Activated CD4-positive, alpha-beta T cell treated with anti-CD3 and anti-CD28 coated beads for 36 hours (primary cell): Measurements from ENCODE around the gene SMPDL3B. TPM values are rescaled to one million over a fixed set of nuclear protein-coding genes. Genes with fewer than 3 reads are reported as not detected.

Experiments used
- ATAC-seq: fragments of 200-7000 bp; cut with Tn5 transposase; one replicate; pipeline ENCODE4 v1.10.0; 2021; ENCODE audit warnings: mild to moderate bottlenecking, moderate library complexity
- CTCF ChIA-PET: fragments of 350-600 bp; sonication (Branson Sonifier 250); formaldehyde crosslinking; loops from one replicate; lab custom pipeline; 2021; ENCODE audit warnings: antibody characterized with exemption; lab: Charles Lee
- POLR2A ChIA-PET: fragments of 350-600 bp; sonication (Branson Sonifier 250); formaldehyde crosslinking; loops from one replicate; lab custom pipeline; 2021; ENCODE audit warnings: antibody characterized with exemption, inconsistent platforms; lab: Charles Lee
- DNase-seq: peaks from one replicate; pipeline ENCODE4 v3.0.0-alpha.2; 2020
- H3K27ac Mint-ChIP-seq: one replicate; pipeline ENCODE4 v1.8.0; 2021; ENCODE audit warnings: mixed read lengths
- H3K27me3 Mint-ChIP-seq: one replicate; pipeline ENCODE4 v1.8.0; 2021; ENCODE audit warnings: mixed read lengths
- H3K36me3 Mint-ChIP-seq: one replicate; pipeline ENCODE4 v1.8.0; 2021; ENCODE audit warnings: low read depth, mixed read lengths
- H3K4me1 Mint-ChIP-seq: one replicate; pipeline ENCODE4 v1.8.0; 2021; ENCODE audit warnings: mixed read lengths
- H3K4me3 Mint-ChIP-seq: one replicate; pipeline ENCODE4 v1.8.0; 2021; ENCODE audit warnings: mild to moderate bottlenecking, moderate library complexity, mixed read lengths
- H3K9me3 Mint-ChIP-seq: one replicate; pipeline ENCODE4 v1.8.0; 2021; ENCODE audit warnings: low read depth, mixed read lengths
- intact Hi-C, 2 experiments: fragments of 100-400 bp; cut with DNase I in 1 of 2; cut with micrococcal nuclease in 1 of 2; formaldehyde crosslinking; loops; one replicate each; pipeline versions ENCODE4 v1.14.2 to v1.15.1; 2022 to 2024; cut with DNase I, micrococcal nuclease
- total RNA-seq, 2 experiments: library from RNA; stranded (reverse); gene quantifications; one replicate each; pipeline ENCODE4 v1.2.3, GENCODE V29; 2021

The SMPDL3B gene
- total RNA-seq, 2 experiments from 2014 or later: 0.53 to 0.55 TPM

DNA sequence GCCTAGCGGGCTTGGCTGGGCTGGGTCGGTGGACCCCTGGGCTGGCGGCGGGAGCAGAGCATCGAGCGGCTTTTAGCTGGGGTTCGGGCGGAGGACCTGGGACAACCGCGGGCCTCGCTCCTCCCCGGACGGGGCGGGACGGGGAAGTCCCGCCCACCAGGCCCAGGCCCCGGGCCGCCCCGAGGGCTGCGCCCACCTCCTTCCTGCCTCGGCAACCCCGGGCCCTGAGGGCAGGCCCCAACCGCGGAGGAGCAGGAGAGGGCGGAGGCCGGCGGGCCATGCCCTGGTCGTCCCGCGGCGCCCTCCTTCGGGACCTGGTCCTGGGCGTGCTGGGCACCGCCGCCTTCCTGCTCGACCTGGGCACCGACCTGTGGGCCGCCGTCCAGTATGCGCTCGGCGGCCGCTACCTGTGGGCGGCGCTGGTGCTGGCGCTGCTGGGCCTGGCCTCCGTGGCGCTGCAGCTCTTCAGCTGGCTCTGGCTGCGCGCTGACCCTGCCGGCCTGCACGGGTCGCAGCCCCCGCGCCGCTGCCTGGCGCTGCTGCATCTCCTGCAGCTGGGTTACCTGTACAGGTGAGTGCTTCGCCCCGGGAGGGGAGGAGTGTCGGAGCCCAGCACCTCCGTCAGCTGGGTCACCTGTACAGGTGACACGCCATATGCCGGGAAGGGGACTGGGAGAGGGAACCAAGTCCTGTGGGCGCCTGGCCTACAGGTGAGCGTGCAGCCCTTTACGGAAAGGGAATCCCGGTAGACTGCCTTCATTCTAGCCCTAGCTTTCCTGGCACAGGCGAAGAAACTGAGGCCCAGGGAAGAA is 25.2 kb downstream of the SMPDL3B start, which contains the start of gene XKR8:
XKR8 (plus strand) TSS at position 182 of the 812 bp plus-strand sequence; CDS start at position 279, 97 bp downstream.
- ATAC-seq (peak; percentile 98), DNase-seq (peak; percentile 89)
- no peaks in the 10 kb centered on the region for H3K36me3 Mint-ChIP-seq
- peak within 1 kb of the TSS; percentile 77 for H3K4me3 Mint-ChIP-seq
- H3K4me1 Mint-ChIP-seq: peaks cover 17% of the 10 kb centered on the region
- POLR2A ChIA-PET: interaction anchor here (0.6 kb wide), 2 partner anchors 16 to 22 kb away, joined by 3 to 7 read pairs; no protein-coding TSS in a partner anchor
- H3K9me3 Mint-ChIP-seq: no peaks in the 10 kb centered on the region
- CTCF ChIA-PET: interaction anchor here (0.6 to 1.5 kb wide), 2 partner anchors 102 to 353 kb away, joined by 3 to 5 read pairs; no protein-coding TSS in a partner anchor
- no peaks in the 10 kb centered on the region for H3K27me3 Mint-ChIP-seq
- peak within 1 kb of the TSS; percentile 84 for H3K27ac Mint-ChIP-seq
- intact Hi-C loops: loop anchor here (1.0 to 5.0 kb wide), 5 partner anchors 88 to 275 kb away; partner anchors contain the start of genes EYA3 (in 1 of the 2), PPP1R8 (in 1 of the 2) and THEMIS2 (in 1 of the 2)

DNA sequence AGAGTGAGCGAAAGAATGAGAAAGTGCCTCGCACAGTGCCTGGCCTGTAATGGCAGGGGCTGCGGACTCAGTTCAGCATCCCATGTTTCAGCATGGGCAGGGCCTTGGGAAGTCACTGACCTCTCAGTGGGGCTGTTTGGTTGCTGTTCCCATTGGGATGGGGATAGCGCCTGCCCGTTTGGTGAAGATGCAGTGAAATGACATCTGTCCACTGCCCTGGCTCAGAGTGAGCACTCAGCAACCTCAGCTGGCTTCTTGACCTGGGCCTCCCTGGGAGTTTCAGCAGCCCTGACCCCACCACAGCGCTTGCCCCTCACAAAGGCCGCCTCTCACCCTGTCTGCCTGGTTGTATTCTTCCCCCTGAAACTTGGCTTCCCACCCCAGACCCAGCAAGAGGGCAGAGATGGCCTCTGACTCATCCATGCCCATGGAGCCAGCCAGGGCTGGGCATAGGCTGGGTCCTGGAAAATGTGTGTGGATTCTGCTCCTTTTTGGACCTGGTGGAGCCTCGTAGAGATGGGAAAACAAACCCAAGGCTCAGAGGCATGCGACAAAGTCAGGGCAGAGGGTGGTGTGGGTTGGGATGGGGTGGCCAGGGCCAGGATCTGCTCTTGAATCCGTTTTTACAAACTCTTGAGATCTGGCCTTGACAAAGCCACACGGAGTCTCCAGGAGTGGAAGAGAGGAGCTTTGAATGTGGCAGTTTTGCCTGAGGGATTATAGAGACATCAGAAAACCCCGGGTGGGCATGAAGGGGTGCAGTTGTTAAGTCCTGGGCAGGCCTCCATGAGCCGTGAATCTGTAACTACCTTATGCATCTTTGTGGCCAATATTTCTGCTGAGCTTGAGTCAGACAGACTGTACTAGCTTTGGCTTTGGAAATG is 26.2 kb downstream of the SMPDL3B start:
- POLR2A ChIA-PET: interaction anchor here (0.6 kb wide), 3 partner anchors 17 to 551 kb away, joined by 3 to 9 read pairs (median 7); no protein-coding TSS in a partner anchor
- DNase-seq: no peak
- no peaks in the 10 kb centered on the region for H3K9me3 Mint-ChIP-seq

DNA sequence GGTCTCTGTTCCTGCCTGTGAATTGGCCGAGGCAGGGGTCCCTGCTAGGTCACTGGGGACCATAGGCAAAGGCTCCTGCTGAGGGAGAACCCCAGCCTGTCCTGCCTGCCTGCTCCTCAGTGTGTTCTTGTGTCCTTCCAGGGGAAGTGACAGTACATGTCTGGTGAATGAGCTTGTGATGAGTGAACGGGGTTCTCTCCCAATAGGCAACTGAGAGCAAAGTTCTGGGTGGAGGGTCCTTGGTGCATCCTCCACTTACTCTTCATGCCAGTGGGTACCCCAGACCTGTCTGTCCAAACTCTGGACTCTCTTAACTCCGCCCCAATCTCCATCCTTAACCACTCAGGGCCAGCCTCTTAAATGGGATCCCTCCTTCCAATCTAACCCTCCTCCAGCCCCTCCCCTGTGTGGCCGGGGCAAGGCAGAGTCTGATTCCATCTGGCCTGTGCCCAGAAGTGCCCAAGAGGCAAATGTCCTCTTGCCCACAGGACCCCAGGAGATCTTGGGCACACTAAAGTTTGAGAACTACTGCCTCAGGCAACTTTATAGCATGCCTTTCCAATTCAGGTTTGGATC is 26.9 kb downstream of the SMPDL3B start:
- H3K27ac Mint-ChIP-seq: peak overlapping the region; percentile 15
- peak overlapping the region; percentile 77 for H3K4me3 Mint-ChIP-seq
- POLR2A ChIA-PET: interaction anchor here (0.6 kb wide), 2 partner anchors 106 to 550 kb away, joined by 3 to 9 read pairs; no protein-coding TSS in a partner anchor
- no peaks in the 10 kb centered on the region for H3K27me3 Mint-ChIP-seq
- intact Hi-C loops: no loop called here
- H3K9me3 Mint-ChIP-seq: no peaks in the 10 kb centered on the region
- peaks cover 17% of the 10 kb centered on the region for H3K4me1 Mint-ChIP-seq
- CTCF ChIA-PET: interaction anchor here (0.6 kb wide), 2 partner anchors 10 to 101 kb away, joined by 3 to 5 read pairs; no protein-coding TSS in a partner anchor
- ATAC-seq (no peak), DNase-seq (no peak)
- peaks cover 2% of the 10 kb centered on the region for H3K36me3 Mint-ChIP-seq

More for the DNA sequence above, 26.2 kb downstream of the SMPDL3B start:
- Mint-ChIP-seq H3K4me1 (peaks cover 17% of the 10 kb centered on the region), H3K27ac (peak overlapping the region; percentile 58), H3K36me3 (no peaks in the 10 kb centered on the region), H3K27me3 (no peaks in the 10 kb centered on the region), H3K4me3 (peak overlapping the region; percentile 77)
- intact Hi-C loops: loop anchor here in 1 of 2 experiments (1.0 kb wide), 1 partner anchor 127 kb away; the partner anchor contains the start of gene EYA3
- CTCF ChIA-PET: interaction anchor here (0.6 to 1.5 kb wide), 2 partner anchors 100 to 103 kb away, joined by 3 to 5 read pairs; no protein-coding TSS in a partner anchor
- no peak for ATAC-seq

DNA sequence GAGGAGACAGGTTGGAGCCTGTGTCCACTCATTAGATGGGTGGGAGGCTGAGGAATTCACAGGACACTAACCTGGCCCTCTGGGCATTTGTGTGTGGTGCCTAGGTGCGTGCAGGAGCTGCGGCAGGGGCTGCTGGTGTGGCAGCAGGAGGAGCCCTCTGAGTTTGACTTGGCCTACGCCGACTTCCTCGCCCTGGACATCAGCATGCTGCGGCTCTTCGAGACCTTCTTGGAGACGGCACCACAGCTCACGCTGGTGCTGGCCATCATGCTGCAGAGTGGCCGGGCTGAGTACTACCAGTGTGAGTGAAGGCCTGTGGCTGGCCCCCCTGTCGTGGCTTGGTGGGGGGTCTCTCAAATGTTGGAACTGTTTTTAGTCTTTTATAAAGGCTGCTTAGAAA is 28.6 kb downstream of the SMPDL3B start:
- POLR2A ChIA-PET: no interaction called here
- DNase-seq (no peak), ATAC-seq (no peak)
- H3K36me3 Mint-ChIP-seq: peaks cover 3% of the 10 kb centered on the region
- H3K27ac Mint-ChIP-seq: no peak overlapping the region
- H3K27me3 Mint-ChIP-seq: no peaks in the 10 kb centered on the region
- CTCF ChIA-PET: interaction anchor here (0.8 kb wide), 1 partner anchor 108 kb away, joined by 3 read pairs; no protein-coding TSS in a partner anchor
- H3K4me1 Mint-ChIP-seq: peaks cover 19% of the 10 kb centered on the region
- H3K4me3 Mint-ChIP-seq: no peak overlapping the region
- intact Hi-C loops: no loop called here
- no peaks in the 10 kb centered on the region for H3K9me3 Mint-ChIP-seq

DNA sequence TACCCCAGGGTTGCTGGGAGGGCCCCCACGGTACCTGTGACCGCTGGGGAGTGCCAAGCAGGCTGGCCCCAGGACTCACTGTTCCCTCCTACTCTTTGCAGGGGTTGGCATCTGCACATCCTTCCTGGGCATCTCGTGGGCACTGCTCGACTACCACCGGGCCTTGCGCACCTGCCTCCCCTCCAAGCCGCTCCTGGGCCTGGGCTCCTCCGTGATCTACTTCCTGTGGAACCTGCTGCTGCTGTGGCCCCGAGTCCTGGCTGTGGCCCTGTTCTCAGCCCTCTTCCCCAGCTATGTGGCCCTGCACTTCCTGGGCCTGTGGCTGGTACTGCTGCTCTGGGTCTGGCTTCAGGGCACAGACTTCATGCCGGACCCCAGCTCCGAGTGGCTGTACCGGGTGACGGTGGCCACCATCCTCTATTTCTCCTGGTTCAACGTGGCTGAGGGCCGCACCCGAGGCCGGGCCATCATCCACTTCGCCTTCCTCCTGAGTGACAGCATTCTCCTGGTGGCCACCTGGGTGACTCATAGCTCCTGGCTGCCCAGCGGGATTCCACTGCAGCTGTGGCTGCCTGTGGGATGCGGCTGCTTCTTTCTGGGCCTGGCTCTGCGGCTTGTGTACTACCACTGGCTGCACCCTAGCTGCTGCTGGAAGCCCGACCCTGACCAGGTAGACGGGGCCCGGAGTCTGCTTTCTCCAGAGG is 31.8 kb downstream of the SMPDL3B start:
- H3K4me1 Mint-ChIP-seq: peaks cover 24% of the 10 kb centered on the region
- no peaks in the 10 kb centered on the region for H3K9me3 Mint-ChIP-seq
- ATAC-seq: no peak
- intact Hi-C loops: no loop called here
- peak overlapping the region; percentile 51 for H3K27ac Mint-ChIP-seq
- no peaks in the 10 kb centered on the region for H3K27me3 Mint-ChIP-seq
- peaks cover 3% of the 10 kb centered on the region for H3K36me3 Mint-ChIP-seq
- no peak overlapping the region for H3K4me3 Mint-ChIP-seq
- ChIA-PET CTCF (interaction anchor here (0.6 to 1.2 kb wide), 3 partner anchors 12 to 26 kb away, joined by 3 read pairs; no protein-coding TSS in a partner anchor), POLR2A (no interaction called here)
- no peak for DNase-seq

DNA sequence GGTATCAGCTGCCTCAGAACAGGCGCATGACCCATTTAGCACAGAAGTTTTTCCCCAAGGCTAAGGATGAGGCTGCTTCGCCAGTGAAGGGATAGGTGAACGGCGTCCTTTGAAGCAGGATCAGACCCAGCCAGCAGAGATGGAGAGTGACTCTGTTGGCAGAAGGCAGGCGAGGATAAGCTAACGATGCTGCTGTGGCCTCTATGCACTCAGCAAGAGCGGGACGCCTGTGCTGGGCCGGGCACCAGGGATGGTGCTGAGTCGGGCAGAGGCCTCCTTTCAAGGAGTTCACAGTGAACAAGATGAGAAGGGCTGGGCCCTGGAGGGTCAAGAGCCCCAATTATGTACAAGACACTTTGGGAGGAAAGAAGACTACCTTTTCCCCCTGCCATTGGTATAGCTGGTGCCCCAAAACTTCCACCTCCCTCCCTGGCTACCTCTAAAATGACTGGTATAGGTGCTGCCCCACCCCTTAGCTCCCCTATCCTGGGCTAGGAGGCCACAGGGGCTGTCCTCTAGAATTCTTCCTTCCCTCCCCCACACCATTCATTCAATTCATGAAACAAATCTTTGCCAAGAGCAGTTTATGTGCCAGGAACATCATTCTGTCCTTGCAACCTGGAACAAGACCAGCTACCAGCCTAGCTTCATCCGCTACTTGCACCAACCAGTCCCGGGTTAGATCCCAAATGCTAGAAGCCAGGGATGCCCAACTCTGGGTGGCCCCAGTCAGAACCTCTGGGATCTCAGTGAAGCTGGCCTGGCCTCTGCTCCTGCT is 32.5 kb downstream of the SMPDL3B start:
- POLR2A ChIA-PET: interaction anchor here (0.9 kb wide), 1 partner anchor 681 kb away, joined by 3 read pairs; the partner anchor contains the start of gene RNU11
- peak overlapping the region; percentile 63 for H3K27ac Mint-ChIP-seq

DNA sequence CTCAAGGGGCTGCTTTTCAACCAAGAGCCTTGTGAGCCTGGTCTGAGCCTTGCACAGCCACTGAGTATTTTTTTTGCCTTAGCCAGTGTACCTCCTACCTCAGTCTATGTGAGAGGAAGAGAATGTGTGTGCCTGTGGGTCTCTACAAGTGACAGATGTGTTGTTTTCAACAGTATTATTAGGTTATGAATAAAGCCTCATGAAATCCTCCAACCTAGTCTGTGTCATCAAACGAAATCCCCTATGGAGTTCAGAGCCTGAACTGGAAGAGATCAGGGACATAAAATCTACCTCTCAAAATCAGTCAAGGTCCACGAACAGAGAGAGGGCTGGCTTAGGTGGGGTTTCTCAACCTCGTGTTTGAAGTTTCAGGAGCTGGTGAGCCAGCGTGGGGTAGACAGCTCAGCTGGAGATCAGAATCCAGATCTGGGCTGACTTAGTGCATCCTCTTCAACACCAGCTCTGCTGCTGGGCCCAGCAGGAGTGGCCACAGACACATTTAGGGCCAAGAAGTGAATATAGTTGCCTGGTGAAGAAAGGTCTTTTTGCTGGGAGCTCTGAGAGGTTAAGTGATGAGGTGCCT is 33.2 kb downstream of the SMPDL3B start:
- peak; percentile 67 for ATAC-seq
- no peaks in the 10 kb centered on the region for H3K27me3 Mint-ChIP-seq
- H3K4me3 Mint-ChIP-seq: no peak overlapping the region
- ChIA-PET CTCF (interaction anchor here (1.2 to 1.7 kb wide), 2 partner anchors 12 to 27 kb away, joined by 3 to 7 read pairs; no protein-coding TSS in a partner anchor), POLR2A (interaction anchor here (0.6 to 0.9 kb wide), 2 partner anchors 229 to 681 kb away, joined by 3 to 4 read pairs; partner anchors contain the start of gene RNU11)
- no peaks in the 10 kb centered on the region for H3K9me3 Mint-ChIP-seq
- intact Hi-C loops: no loop called here
- H3K27ac Mint-ChIP-seq: peak overlapping the region; percentile 63
- peaks cover 22% of the 10 kb centered on the region for H3K4me1 Mint-ChIP-seq
- H3K36me3 Mint-ChIP-seq: peaks cover 3% of the 10 kb centered on the region
- peak; percentile 24 for DNase-seq

More for the DNA sequence above, 32.5 kb downstream of the SMPDL3B start:
- Mint-ChIP-seq H3K4me1 (peaks cover 22% of the 10 kb centered on the region), H3K27me3 (no peaks in the 10 kb centered on the region), H3K9me3 (no peaks in the 10 kb centered on the region), H3K36me3 (peaks cover 3% of the 10 kb centered on the region), H3K4me3 (no peak overlapping the region)
- DNase-seq (no peak), ATAC-seq (no peak)
- intact Hi-C loops: no loop called here
- CTCF ChIA-PET: interaction anchor here (0.9 to 1.7 kb wide), 3 partner anchors 12 to 27 kb away, joined by 3 to 7 read pairs (median 3); no protein-coding TSS in a partner anchor

DNA sequence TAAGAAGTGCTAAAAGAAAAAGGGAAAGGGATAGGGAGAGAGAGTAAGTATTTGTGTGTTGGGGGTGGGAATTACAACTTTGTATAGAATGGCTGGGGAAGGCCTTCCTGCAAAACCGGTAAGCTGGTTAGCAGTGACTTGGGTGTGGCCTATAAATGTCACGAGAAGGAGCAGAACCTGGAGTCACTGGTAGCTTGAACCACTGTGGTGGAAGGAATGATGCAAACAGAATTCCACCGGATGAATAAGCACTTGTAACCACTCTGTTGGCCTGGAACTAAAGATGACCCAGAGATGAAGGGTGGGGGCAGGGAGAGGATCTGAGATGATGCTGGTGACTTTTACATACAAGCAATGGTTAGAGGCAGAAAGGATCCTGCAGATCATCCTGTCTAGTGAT is 33.9 kb downstream of the SMPDL3B start:
- no peaks in the 10 kb centered on the region for H3K27me3 Mint-ChIP-seq
- ChIA-PET POLR2A (interaction anchor here (0.6 to 0.9 kb wide), 2 partner anchors 229 to 680 kb away, joined by 3 to 4 read pairs; partner anchors contain the start of gene RNU11), CTCF (interaction anchor here (1.7 kb wide), 1 partner anchor 11 kb away, joined by 7 read pairs; no protein-coding TSS in a partner anchor)
- peaks cover 22% of the 10 kb centered on the region for H3K4me1 Mint-ChIP-seq
- DNase-seq (peak; percentile 27), ATAC-seq (peak; percentile 42)
- H3K9me3 Mint-ChIP-seq: no peaks in the 10 kb centered on the region
- peak overlapping the region; percentile 63 for H3K27ac Mint-ChIP-seq
- intact Hi-C loops: no loop called here
- H3K36me3 Mint-ChIP-seq: peaks cover 3% of the 10 kb centered on the region
- no peak overlapping the region for H3K4me3 Mint-ChIP-seq

DNA sequence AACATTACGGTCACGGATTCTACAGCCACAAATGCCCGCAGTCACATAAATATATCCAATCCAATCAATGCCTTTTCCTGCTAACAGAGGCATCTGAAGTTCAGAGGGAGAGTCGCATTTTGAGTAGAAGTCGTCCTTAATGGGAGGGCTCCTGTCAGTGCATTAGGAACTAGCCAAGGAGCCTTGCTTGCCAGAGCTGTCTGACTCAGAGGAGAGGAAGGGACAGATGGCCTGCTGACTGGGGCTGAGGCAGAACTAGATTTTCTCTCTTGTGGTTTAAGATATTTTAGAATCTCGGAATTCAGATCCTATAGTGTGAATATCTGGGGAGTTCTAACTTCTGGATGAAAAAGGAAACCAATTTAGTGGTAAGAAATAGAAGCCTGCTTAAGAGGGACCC is 35.6 kb downstream of the SMPDL3B start:
- no peak overlapping the region for H3K4me3 Mint-ChIP-seq
- ATAC-seq (no peak), DNase-seq (no peak)
- no peaks in the 10 kb centered on the region for H3K9me3 Mint-ChIP-seq
- H3K27me3 Mint-ChIP-seq: no peaks in the 10 kb centered on the region
- H3K4me1 Mint-ChIP-seq: peaks cover 22% of the 10 kb centered on the region
- ChIA-PET POLR2A (no interaction called here), CTCF (interaction anchor here (0.7 kb wide), 1 partner anchor 10 kb away, joined by 3 read pairs; no protein-coding TSS in a partner anchor)
- intact Hi-C loops: loop anchor here in 1 of 2 experiments (10.0 kb wide), 1 partner anchor 234 kb away; no protein-coding TSS in a partner anchor
- no peak overlapping the region for H3K27ac Mint-ChIP-seq
- H3K36me3 Mint-ChIP-seq: peaks cover 4% of the 10 kb centered on the region
